Thymus (tissue), 11 donors: ENCODE data around the gene THOC1. TPM values are rescaled to one million over a fixed set of nuclear protein-coding genes. Genes with fewer than 3 reads are reported as not detected.

ENCODE experiments used
- DNase-seq, 9 donors: peaks; one replicate each; pipeline ENCODE4 v3.0.0-alpha.2; 2013; ENCODE audit warnings: low spot score in 9 of 9, low read depth in 6 of 9, missing footprints in 1 of 9
- H3K27ac ChIP-seq, 2 donors: one replicate each; pipeline ENCODE4 v1.5.1; 2013; ENCODE audit warnings: control low read depth in 1 of 2, low read depth in 1 of 2, low read length in 1 of 2, mild to moderate bottlenecking in 1 of 2, moderate library complexity in 1 of 2
- H3K27me3 ChIP-seq, 2 donors: one replicate each; pipeline ENCODE4 v1.5.1; 2013; ENCODE audit warnings: low read length in 1 of 2; ENCODE audit not compliant: control insufficient read depth in 2 of 2, insufficient read depth in 1 of 2
- H3K36me3 ChIP-seq, 2 donors: one replicate each; pipeline ENCODE4 v1.5.1; 2013; ENCODE audit warnings: low read length in 1 of 2, mild to moderate bottlenecking in 1 of 2, moderate library complexity in 1 of 2; ENCODE audit not compliant: control insufficient read depth in 2 of 2, insufficient read depth in 2 of 2
- H3K4me1 ChIP-seq, 2 donors: one replicate each; pipeline ENCODE4 v1.5.1; 2013; ENCODE audit warnings: low read length in 2 of 2; ENCODE audit not compliant: control insufficient read depth in 2 of 2, insufficient read depth in 2 of 2
- H3K4me3 ChIP-seq, 2 donors: one replicate each; pipeline ENCODE4 v1.5.1; 2013; ENCODE audit warnings: low read length in 2 of 2, control low read depth in 1 of 2, mild to moderate bottlenecking in 1 of 2
- H3K9me3 ChIP-seq, 2 donors: one replicate each; pipeline ENCODE4 v1.5.1; 2013; ENCODE audit warnings: low read length in 1 of 2, mild to moderate bottlenecking in 1 of 2; ENCODE audit not compliant: control insufficient read depth in 2 of 2, insufficient read depth in 1 of 2
- WGBS: extraction: QIAGEN DNeasy Blood & Tissue Kit; methylation state at CpG from one replicate; pipeline ENCODE4 v1.1.7; 2013; 5-methylcytosine and 5-hydroxymethylcytosine counted together
- polyA plus RNA-seq: library from polyadenylated mRNA; stranded (reverse); fragments of 200-250 nt; gene quantifications from one replicate; pipeline ENCODE4 v1.2.3, GENCODE V29; 2013
- total RNA-seq: library from RNA; stranded (reverse); fragments of 120-200 nt; gene quantifications from one replicate; pipeline ENCODE4 v1.2.4, GENCODE V29; 2013
- donor health status: healthy.

THOC1 gene
- total and polyA plus RNA-seq, 2 donors: 45.3 to 90.5 TPM

- Histone ChIP-seq H3K4me3 (no peak overlapping the region), H3K4me1 (no peaks in the 10 kb centered on the region), H3K27ac (no peak overlapping the region), H3K9me3 (no peaks in the 10 kb centered on the region), H3K36me3 (peaks cover 0 to 15% of the 10 kb centered on the region in 2 donors), H3K27me3 (no peaks in the 10 kb centered on the region)
- DNase-seq: no peak
- 98% methylated on average over 7 of the region's 7 CpGs for WGBS
Measured at GRCh38 chr18:192801-193200, 75.0 kb downstream of the THOC1 start.

GRCh38 chr18:191725-192124, 76.1 kb downstream of the THOC1 start:
- Histone ChIP-seq H3K27me3 (no peaks in the 10 kb centered on the region), H3K36me3 (peaks cover 0 to 7% of the 10 kb centered on the region in 2 donors), H3K27ac (no peak overlapping the region), H3K9me3 (no peaks in the 10 kb centered on the region), H3K4me3 (no peak overlapping the region), H3K4me1 (no peaks in the 10 kb centered on the region)
- DNase-seq: no peak
- WGBS: 98% methylated on average over 1 of the region's 1 CpG

GRCh38 chr18:189254-189653, 78.6 kb downstream of the THOC1 start:
- Histone ChIP-seq H3K27me3 (no peaks in the 10 kb centered on the region), H3K27ac (no peak overlapping the region), H3K36me3 (peaks cover 0 to 3% of the 10 kb centered on the region in 2 donors), H3K4me1 (no peaks in the 10 kb centered on the region), H3K4me3 (no peak overlapping the region), H3K9me3 (no peaks in the 10 kb centered on the region)
- WGBS: over 99% methylated on average over 5 of the region's 5 CpGs
- no peak for DNase-seq

GRCh38 chr18:183769-184168, 84.1 kb downstream of the THOC1 start:
- WGBS: 98% methylated on average over 1 of the region's 1 CpG
- Histone ChIP-seq H3K27me3 (no peaks in the 10 kb centered on the region), H3K9me3 (no peaks in the 10 kb centered on the region), H3K4me3 (no peak overlapping the region), H3K36me3 (peaks cover 7 to 14% of the 10 kb centered on the region in 2 donors), H3K27ac (no peak overlapping the region), H3K4me1 (no peaks in the 10 kb centered on the region)
- DNase-seq: no peak

GRCh38 chr18:181711-182110, 86.1 kb downstream of the THOC1 start:
- no peaks in the 10 kb centered on the region for H3K9me3 ChIP-seq
- no peak for DNase-seq
- H3K27ac ChIP-seq: no peak overlapping the region
- no peak overlapping the region for H3K4me3 ChIP-seq
- H3K36me3 ChIP-seq: peaks cover 10 to 14% of the 10 kb centered on the region in 2 donors
- no peaks in the 10 kb centered on the region for H3K4me1 ChIP-seq
- H3K27me3 ChIP-seq: no peaks in the 10 kb centered on the region

- Histone ChIP-seq H3K4me1 (no peaks in the 10 kb centered on the region), H3K27ac (no peak overlapping the region), H3K4me3 (no peak overlapping the region), H3K9me3 (no peaks in the 10 kb centered on the region), H3K36me3 (peaks cover 12 to 14% of the 10 kb centered on the region in 2 donors), H3K27me3 (no peaks in the 10 kb centered on the region)
- no peak for DNase-seq
- WGBS: 86% methylated on average over 5 of the region's 5 CpGs
Measured at GRCh38 chr18:179499-179898, 88.3 kb downstream of the THOC1 start.

- Histone ChIP-seq H3K36me3 (peaks cover 10% of the 10 kb centered on the region in 2 donors), H3K4me1 (no peaks in the 10 kb centered on the region), H3K9me3 (no peaks in the 10 kb centered on the region), H3K27me3 (no peaks in the 10 kb centered on the region), H3K27ac (no peak overlapping the region), H3K4me3 (no peak overlapping the region)
- DNase-seq: no peak
- WGBS: 97% methylated on average over 5 of the region's 5 CpGs
Measured at GRCh38 chr18:172361-172760, 95.5 kb downstream of the THOC1 start.

Other genes with a start within 250 kb of the THOC1 start
- gene TUBB8B, start 218.4 kb downstream of the THOC1 start, total RNA-seq: 0.14 TPM
- gene TUBB8B, start 218.4 kb downstream of the THOC1 start, polyA plus RNA-seq: 1.2 TPM
- gene USP14, start 109.5 kb downstream of the THOC1 start, total RNA-seq: 14.6 TPM
- 28.4 TPM for gene USP14, start 109.5 kb downstream of the THOC1 start, polyA plus RNA-seq
- gene COLEC12, start 232.7 kb upstream of the THOC1 start, total RNA-seq: 5.6 TPM
- gene COLEC12, start 232.7 kb upstream of the THOC1 start, polyA plus RNA-seq: 6.5 TPM